Progenitor cell of endocrine pancreas (in vitro differentiated cells): Measurements from ENCODE around the gene OBSCN. TPM values are rescaled to one million over a fixed set of nuclear protein-coding genes. Genes with fewer than 3 reads are reported as not detected.

Experiments used
- DNase-seq: peaks from one replicate; pipeline ENCODE4 v3.0.0; 2021; ENCODE audit warnings: low spot score; ENCODE audit not compliant: unreplicated experiment
- H3K27ac Mint-ChIP-seq: 2 replicates; pipeline ENCODE4 v1.8.0; 2021; ENCODE audit warnings: mild to moderate bottlenecking, moderate library complexity, mixed read lengths
- H3K27me3 Mint-ChIP-seq: 2 replicates; pipeline ENCODE4 v1.8.0; 2021; ENCODE audit warnings: mixed read lengths
- H3K36me3 Mint-ChIP-seq: 2 replicates; pipeline ENCODE4 v1.8.0; 2022; ENCODE audit warnings: mixed read lengths; ENCODE audit not compliant: insufficient read depth
- H3K4me1 Mint-ChIP-seq: 2 replicates; pipeline ENCODE4 v1.8.0; 2021; ENCODE audit warnings: low read depth, mixed read lengths
- H3K4me3 Mint-ChIP-seq: 2 replicates; pipeline ENCODE4 v1.8.0; 2021; ENCODE audit warnings: low read depth, mild to moderate bottlenecking, moderate library complexity, mixed read lengths
- H3K9me3 Mint-ChIP-seq: 2 replicates; pipeline ENCODE4 v1.8.0; 2021; ENCODE audit warnings: low read depth, mixed read lengths
- total RNA-seq: library from RNA; stranded (reverse); gene quantifications from 2 replicates; pipeline ENCODE4 v1.2.1, GENCODE V29; 2021
- TF ChIP-seq, protein P1 (sequence below): fragments of 200-600 bp; sonication (generic); IDR thresholded peaks from one replicate; pipeline ENCODE4 v1.5.0; 2021; ENCODE audit warnings: antibody characterized with exemption, mild to moderate bottlenecking; ENCODE audit not compliant: unreplicated experiment

OBSCN gene
- total RNA-seq, 1 donor from 2014 or later, result 57.5 TPM

DNA sequence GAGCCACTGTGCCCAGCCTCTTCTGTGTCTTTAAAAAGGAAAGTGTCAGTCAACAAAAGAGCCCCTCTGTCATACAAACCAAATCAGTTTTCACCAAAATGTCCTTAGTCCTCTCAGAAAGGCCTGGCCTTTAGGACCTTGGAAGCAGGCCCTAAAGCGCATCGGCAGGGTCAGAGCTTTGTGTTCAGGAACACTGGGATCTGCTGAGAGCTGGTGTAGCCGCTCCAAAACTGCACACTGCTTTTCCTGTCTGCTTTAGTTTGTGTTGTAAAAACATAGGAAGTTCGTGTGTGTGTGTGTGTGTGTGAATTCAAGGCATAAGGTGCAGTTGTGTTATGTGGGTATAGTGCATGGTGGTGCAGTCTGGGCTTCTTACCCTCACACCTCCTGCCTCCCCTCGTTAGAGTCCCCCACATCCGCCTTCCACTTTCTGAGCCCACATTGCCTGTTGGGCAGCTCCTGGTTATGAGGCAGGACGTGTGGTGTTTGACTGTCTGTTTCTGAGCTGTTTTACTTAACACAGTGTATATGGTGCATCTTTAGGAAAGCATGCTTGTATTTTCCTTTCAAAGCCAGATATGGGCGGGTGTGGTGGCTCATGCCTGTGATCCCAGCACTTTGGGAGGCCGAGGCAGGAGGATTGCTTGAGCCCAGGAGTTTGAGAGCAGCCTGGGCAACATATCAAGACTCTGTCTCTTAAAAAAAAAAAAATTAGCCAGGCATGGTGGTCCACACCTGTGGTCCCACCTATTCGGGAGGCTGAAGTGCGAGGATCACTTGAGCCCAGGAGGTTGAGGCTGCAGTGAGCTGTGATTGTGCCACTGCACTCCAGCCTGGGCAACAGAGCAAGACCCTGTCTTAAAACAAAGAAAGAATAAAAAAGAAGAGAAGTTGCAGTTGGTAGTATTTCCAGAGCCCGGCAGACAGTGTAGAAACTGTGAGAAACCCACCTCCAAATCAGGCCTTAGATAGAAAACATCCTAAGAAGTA, 29.8 kb upstream of the OBSCN start:
- no peak for DNase-seq
- H3K27ac Mint-ChIP-seq, result no peak overlapping the region
- H3K4me3 Mint-ChIP-seq, result no peak overlapping the region
- no peaks in the 10 kb centered on the region for H3K27me3 Mint-ChIP-seq
- no peaks in the 10 kb centered on the region for H3K4me1 Mint-ChIP-seq
- H3K36me3 Mint-ChIP-seq, result no peaks in the 10 kb centered on the region
- H3K9me3 Mint-ChIP-seq, result no peaks in the 10 kb centered on the region
- TF ChIP-seq, protein P1, sequence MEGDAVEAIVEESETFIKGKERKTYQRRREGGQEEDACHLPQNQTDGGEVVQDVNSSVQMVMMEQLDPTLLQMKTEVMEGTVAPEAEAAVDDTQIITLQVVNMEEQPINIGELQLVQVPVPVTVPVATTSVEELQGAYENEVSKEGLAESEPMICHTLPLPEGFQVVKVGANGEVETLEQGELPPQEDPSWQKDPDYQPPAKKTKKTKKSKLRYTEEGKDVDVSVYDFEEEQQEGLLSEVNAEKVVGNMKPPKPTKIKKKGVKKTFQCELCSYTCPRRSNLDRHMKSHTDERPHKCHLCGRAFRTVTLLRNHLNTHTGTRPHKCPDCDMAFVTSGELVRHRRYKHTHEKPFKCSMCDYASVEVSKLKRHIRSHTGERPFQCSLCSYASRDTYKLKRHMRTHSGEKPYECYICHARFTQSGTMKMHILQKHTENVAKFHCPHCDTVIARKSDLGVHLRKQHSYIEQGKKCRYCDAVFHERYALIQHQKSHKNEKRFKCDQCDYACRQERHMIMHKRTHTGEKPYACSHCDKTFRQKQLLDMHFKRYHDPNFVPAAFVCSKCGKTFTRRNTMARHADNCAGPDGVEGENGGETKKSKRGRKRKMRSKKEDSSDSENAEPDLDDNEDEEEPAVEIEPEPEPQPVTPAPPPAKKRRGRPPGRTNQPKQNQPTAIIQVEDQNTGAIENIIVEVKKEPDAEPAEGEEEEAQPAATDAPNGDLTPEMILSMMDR, result no peak

DNA sequence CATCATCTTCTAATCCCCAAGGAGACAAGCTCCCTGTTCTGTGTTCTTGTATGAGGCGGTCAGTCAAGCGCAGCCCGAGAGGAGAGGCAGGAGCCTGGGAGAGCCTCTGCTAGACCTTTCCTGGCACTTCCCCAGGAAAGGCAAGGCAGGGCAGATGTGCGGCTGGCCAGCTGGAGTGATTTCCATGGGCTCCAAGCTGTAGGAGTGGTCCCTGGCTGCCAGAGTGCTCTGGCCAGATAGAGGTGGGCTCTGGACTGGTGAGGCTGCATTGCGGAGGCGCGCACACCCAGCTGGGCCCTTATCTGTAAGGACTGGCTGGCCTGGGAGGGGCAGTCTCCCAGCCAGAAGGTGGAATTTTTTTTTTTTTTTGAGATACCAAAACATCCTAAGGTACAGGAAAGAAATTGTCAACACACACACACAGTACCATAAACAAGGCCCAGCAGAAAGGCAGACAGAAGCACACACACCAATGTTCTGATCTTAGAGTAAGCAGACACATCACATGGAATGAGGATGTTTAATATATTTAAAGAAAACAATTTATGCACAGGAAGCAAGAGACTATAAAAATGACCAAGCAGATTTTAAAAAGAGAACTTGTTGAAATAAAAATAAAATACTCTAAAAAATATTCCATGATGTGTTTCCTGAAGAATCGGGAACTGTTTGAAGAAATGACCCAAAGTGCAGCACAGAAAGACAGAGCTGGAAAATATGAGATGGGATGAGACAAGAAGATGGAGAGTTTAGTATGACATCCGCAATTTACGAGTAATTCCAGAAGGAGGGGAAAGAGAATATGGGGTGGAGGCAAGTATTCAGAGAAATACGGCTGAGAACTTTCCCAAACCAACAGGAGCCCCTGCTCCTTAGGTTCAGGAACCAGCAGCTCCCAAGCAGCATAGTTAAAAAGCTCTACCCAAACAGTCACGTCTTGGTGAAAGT, 28.8 kb upstream of the OBSCN start:
- no peak for DNase-seq
- TF ChIP-seq, protein P1, result no peak
- H3K4me1 Mint-ChIP-seq, result no peaks in the 10 kb centered on the region
- H3K9me3 Mint-ChIP-seq, result no peaks in the 10 kb centered on the region
- H3K36me3 Mint-ChIP-seq, result no peaks in the 10 kb centered on the region
- H3K27ac Mint-ChIP-seq, result peak overlapping the region; percentile 30
- no peaks in the 10 kb centered on the region for H3K27me3 Mint-ChIP-seq
- H3K4me3 Mint-ChIP-seq, result no peak overlapping the region

DNA sequence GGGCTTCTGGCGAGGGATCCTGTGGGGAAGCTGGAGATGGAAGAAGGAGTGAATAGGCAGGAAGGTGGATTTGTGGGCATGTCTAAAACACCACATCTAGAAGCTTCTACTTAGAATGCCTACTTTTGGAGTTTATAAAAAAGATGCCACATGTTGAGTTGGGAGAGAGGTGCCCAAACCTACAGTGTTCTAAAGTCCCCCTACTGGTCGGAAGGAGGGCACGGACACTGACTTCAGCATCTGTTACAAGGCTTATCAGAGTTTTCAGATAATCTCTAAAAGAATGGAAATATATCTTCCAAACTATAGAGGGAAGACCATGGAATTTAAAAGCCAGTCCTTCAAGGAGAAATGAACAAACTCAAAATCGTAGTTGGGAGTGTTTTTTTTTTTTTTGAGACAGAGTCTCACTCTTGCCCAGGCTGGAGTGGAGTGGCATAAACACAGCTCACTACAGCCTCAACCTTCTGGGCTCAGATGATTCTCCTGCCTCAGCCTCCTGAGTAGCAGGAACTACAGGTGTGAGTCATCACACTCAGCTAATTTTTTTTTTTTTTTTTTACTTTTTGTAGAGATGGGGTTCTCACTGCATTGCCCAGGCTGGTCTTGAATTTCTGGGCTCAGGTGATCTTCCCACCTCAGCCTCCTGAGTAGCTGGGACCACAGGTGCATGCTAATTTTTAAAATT, 27.4 kb upstream of the OBSCN start:
- H3K36me3 Mint-ChIP-seq, result no peaks in the 10 kb centered on the region
- H3K27ac Mint-ChIP-seq, result no peak overlapping the region
- H3K4me3 Mint-ChIP-seq, result no peak overlapping the region
- no peaks in the 10 kb centered on the region for H3K27me3 Mint-ChIP-seq
- H3K4me1 Mint-ChIP-seq, result no peaks in the 10 kb centered on the region
- TF ChIP-seq, protein P1, result peak; percentile 33
- DNase-seq, result no peak
- no peaks in the 10 kb centered on the region for H3K9me3 Mint-ChIP-seq

DNA sequence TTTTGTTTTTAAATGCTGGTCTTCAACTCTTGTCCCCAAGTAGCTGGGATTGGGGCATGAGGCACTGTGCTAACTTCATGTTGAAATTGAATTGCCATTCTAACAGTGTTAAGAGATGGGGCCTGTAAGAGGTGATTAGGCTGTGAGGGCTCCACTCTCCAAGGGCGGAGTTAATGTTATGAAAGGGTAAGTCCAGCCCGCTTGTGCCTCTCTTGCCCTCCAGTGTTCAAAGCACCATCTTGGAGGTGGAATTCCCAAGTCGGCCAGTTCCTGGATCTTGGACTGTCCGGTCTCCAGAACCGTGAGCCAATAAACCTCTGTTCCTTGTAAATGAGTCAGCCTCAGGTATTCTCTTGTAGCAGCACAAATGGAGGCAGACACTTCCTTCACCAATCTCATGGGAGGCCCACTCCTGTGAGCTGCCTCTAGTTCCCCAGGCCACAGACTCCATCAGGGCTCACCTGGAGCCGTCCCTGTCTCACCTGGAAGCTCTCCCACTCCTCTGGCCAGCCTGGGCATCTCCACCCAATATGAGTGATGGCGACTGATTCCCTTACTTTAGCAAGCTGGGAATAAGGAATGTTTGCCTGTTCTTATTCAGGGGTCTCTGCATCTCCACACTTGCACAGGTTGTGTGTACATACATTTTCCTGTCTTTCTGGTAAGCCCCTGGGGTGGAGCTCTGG, 26.7 kb upstream of the OBSCN start:
- TF ChIP-seq, protein P1, result no peak
- H3K27ac Mint-ChIP-seq, result peak overlapping the region; percentile 29
- H3K4me3 Mint-ChIP-seq, result no peak overlapping the region
- DNase-seq, result no peak
- H3K27me3 Mint-ChIP-seq, result no peaks in the 10 kb centered on the region
- no peaks in the 10 kb centered on the region for H3K36me3 Mint-ChIP-seq
- no peaks in the 10 kb centered on the region for H3K4me1 Mint-ChIP-seq
- no peaks in the 10 kb centered on the region for H3K9me3 Mint-ChIP-seq
